GM12873 (cell line): ENCODE results near the gene FRMD4B.

Experiments used
- TF ChIP-seq, protein P1 (sequence below): IDR thresholded peaks from 2 replicates; pipeline ENCODE4 v1.5.1; 2012; ENCODE audit warnings: low read depth, mild to moderate bottlenecking, moderate library complexity, low read length, control low read depth; ENCODE audit not compliant: insufficient read depth; ENCODE audit errors: missing control alignments

Gene FRMD4B

DNA sequence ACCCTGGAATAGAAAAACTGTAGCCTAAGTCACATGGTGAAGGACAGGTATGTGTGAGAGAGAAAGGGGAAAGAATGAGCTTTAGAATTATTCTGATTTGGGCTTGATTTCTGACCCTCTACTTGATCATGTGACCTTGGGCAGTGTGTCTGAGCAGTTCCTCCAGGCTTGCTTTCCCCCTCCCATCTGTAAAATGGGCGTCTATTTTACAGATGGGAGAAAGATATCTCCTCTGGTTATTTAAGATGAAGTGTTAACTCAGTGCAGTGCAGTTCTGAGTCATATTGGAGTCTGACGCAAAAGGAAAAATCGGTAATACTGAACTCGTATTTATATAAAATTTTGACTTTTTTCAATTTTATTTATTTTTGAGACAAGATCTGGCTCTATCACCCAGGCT lies 225.4 kb downstream of the FRMD4B start:
- TF ChIP-seq, protein P1, sequence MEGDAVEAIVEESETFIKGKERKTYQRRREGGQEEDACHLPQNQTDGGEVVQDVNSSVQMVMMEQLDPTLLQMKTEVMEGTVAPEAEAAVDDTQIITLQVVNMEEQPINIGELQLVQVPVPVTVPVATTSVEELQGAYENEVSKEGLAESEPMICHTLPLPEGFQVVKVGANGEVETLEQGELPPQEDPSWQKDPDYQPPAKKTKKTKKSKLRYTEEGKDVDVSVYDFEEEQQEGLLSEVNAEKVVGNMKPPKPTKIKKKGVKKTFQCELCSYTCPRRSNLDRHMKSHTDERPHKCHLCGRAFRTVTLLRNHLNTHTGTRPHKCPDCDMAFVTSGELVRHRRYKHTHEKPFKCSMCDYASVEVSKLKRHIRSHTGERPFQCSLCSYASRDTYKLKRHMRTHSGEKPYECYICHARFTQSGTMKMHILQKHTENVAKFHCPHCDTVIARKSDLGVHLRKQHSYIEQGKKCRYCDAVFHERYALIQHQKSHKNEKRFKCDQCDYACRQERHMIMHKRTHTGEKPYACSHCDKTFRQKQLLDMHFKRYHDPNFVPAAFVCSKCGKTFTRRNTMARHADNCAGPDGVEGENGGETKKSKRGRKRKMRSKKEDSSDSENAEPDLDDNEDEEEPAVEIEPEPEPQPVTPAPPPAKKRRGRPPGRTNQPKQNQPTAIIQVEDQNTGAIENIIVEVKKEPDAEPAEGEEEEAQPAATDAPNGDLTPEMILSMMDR, result no peak

DNA sequence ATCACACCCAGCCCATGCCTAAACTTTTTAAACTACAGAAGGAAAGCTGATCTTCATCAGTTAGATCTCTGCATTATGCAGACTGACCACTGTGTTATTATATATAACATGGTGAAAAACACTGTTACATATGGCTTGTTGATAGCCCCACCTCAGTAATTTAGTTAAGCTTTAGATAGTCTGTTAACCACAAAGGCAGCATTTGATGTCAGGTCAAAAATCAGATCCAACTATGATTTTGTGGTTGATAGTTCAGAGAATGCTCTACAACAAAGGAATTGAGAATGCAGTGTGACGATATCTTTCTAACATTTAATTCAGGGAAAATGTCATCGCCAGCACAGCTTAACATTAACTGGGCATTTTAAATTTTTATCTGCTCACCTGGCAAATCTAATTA lies 225.8 kb downstream of the FRMD4B start:
- TF ChIP-seq, protein P1, result no peak

DNA sequence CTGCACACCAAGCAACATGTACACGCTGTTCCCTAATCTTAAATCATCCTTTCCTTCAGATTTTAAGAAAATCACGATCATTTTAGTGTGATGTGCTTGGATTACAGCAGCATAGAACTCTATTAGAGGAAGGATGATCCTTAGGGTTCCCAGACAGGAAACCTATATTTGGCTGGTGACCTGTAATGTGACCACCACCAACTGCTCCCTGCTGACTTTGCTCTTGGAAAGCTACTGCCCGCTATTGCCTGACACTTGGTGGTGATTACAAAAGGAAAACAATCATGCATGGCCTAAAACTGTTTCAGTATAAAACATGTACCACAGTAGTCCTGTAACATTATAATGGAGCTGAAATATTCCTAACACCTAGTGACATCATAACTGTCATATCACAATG lies 236.3 kb downstream of the FRMD4B start:
- TF ChIP-seq, protein P1, result no peak

DNA sequence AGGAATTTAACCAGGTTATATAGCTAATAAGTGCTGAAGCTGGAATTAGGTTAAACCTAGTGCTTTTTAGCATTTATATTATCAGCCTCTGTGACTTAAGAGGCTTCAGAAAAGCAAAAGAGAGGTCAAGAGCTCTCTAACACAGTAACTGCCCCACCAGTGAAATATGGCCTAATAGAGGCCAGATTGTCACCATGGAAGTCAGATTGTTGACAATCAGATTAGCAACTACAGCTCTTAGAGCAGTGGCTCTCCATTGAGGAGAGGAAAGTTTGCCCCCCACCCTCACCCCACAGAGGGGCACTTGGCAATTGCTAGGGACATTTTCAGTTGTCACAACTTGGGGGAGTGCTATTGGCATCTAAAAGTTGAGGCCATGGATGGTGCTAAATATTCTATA lies 240.2 kb downstream of the FRMD4B start:
- TF ChIP-seq, protein P1, result no peak

DNA sequence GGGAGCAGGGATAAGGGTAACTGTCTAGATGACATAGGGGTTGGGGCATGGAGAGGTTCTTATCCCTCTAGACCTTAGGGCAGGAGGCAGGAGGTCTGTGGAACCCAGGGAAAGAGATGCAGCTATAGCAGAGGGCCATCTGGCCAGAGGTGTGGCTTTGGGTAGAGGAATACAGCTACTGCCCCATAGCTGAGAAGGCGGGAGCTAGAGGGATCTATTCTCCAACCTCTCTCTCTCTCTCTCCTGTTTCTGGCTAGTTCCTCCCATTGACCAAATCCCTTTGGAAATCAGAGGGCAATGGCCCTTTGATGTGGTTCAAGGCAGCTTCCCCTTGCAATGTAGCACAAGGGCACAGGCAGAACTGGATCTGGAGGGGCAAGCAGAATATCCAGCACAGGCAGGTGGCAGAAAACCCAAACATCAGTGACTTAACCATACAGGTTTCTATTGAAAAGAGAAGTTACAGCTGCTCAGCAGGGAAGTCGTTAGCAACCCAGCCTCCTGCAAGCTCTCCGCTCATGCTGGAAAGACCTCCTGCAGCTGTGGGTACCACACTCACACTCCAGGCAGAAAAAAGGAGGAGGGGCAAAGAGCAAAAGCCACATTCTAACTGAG lies 241.2 kb downstream of the FRMD4B start:
- TF ChIP-seq, protein P1, result no peak

DNA sequence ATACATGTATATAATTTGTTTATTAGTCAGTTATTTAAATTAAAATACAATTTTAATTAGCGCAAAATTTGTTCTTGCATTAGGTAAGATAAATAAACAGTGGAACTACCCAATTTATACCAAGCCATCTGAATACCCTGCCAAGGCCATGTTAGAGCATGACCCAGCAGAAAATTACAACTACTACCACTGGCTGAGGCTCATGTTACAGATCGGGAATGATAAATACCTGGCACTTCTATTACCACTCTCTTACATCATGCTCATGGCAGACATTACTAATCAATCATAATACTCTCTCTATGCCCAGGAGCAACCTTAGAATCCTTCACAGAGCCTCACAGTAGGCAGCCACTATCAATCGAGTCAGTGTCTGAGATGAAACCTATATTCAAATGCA lies 242.3 kb downstream of the FRMD4B start:
- TF ChIP-seq, protein P1, result no peak

DNA sequence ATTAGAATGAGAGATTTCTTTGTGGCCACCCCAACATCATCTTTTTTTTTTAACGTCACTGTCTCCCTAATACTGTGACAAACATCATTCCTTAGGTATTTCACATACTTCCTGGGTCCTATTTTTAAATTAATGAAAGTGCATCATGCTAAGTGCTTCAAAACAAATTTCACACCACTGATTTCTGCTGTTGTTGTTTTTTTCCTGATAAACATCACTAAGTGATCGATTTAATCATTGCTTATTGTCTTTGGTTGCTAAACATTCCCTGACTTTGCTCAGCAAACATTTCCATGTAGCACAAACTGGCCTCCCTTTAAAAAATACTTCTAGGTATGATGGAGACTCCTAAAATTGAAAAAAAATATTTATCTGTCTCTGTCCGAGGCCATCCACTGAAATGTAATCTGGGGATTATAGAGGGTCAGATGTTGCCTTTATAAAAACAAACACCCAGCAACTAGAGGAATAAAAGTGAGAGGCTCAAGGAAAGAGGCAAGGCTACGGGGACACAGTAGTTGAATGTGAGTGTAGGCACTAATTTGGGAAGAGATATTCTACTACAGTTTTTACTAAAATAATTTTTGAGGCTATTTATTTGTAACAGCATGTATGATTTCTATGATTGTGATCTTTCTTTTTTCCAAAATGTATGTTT lies 243.0 kb downstream of the FRMD4B start:
- TF ChIP-seq, protein P1, result no peak
